Subcutaneous adipose tissue (tissue), 4 donors: Measurements from ENCODE around the gene LHFPL2. TPM values are rescaled to one million over a fixed set of nuclear protein-coding genes. Genes with fewer than 3 reads are reported as not detected.

ENCODE experiments used
- total RNA-seq, 4 donors: library from RNA; depleted of rRNA; stranded (reverse); fragments of >200 nt; gene quantifications; one replicate each; pipeline ENCODE4 v1.1.0, GENCODE V29; 2016
- TF ChIP-seq, protein P1 (sequence below): fragments of 450-650 bp; IDR thresholded peaks from one replicate; pipeline ENCODE4 v1.5.1; 2016; ENCODE audit warnings: low read depth, mild to moderate bottlenecking, control low read depth, antibody characterized with exemption, moderate library complexity

The LHFPL2 gene
- total RNA-seq, 4 donors from 2014 or later: 18.5 to 104 (median 30.0) TPM

DNA sequence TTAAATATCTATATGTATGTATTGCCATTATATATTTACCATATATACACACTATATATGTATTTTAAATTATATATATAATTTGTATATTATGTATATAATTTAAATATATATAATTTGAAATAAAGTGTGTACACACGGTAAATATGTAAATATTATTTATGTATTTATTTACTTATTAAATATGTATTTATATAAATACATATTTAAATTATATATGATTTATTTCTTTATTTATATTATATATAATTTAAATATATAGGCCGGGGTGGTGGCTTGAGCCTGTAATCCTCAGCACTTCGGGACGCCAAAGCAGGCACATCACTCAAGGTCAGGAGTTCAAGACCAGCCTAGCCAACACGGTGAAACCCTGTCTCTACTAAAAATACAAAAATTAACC, 31.3 kb upstream of the LHFPL2 start:
- TF ChIP-seq, protein P1, sequence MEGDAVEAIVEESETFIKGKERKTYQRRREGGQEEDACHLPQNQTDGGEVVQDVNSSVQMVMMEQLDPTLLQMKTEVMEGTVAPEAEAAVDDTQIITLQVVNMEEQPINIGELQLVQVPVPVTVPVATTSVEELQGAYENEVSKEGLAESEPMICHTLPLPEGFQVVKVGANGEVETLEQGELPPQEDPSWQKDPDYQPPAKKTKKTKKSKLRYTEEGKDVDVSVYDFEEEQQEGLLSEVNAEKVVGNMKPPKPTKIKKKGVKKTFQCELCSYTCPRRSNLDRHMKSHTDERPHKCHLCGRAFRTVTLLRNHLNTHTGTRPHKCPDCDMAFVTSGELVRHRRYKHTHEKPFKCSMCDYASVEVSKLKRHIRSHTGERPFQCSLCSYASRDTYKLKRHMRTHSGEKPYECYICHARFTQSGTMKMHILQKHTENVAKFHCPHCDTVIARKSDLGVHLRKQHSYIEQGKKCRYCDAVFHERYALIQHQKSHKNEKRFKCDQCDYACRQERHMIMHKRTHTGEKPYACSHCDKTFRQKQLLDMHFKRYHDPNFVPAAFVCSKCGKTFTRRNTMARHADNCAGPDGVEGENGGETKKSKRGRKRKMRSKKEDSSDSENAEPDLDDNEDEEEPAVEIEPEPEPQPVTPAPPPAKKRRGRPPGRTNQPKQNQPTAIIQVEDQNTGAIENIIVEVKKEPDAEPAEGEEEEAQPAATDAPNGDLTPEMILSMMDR: no peak

- TF ChIP-seq, protein P1: no peak
Measured at GRCh38 chr5:78677777-78678668, 29.5 kb upstream of the LHFPL2 start.

DNA sequence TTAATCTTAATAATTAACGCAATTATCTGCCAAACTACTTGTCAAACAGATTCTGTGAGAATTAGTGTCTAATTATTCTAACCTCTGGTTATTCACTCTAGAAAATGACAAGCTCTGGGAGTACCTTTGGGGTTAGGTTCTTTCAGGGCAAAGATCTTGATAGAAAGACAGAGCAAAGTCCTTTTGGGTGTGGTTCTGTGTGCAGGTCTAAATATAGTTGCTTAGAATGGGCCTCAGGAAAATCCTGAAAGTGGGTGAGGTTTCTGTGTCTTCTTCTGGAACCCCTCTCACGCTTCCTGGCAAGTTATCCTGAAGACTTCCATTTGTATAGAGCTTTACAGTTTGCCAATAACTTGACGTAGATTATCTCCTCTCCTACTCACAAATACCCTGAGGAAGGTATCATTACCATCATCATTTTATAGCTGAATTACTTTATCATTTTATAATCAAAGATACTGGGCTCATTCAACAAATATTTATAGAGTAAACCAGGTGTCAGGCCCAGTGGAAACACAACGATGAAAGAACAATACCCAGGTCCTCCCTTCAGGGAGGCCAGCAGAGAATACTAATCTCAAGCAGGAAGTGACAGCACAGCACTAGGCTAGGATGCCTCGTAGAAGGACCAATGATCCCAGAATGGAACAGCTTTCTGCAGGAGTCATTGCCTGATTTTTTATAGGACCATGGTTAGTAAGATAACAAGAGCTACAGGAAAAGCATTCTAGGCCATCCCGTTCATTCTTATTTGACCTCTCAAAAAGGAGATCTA, 27.6 kb upstream of the LHFPL2 start:
- TF ChIP-seq, protein P1: no peak

- TF ChIP-seq, protein P1: no peak
Measured at GRCh38 chr5:78672154-78672553, 23.6 kb upstream of the LHFPL2 start.

- TF ChIP-seq, protein P1: no peak
Measured at GRCh38 chr5:78671609-78672008, 23.0 kb upstream of the LHFPL2 start.

DNA sequence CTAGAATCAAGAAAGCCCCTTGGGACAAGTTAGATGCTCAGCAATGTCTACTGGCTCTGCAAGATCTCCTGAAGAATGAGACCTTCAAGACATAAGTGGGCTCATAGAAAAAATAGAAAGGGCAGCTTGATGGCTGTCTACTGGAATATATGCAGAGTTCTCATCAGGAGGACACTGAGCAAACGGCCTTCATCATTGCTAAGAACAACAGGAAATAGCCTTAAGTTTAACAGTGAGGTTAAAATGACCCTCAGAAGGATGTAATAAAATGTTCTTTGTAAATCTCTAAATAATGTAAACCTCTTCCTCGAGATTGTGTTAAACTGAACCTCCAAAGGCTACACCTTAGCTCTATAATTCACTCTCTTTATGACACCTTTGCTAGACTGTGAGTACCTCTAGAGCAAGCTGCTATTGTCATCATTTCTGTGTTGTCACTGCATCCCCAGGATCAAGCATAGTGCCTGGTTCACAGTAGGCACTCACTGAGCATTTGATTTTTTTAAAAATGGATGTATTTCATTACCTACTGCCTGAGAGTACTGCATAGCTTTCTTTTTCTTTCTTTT, 22.2 kb upstream of the LHFPL2 start:
- TF ChIP-seq, protein P1: no peak

GRCh38 chr5:78669331-78669730, 20.8 kb upstream of the LHFPL2 start:
- TF ChIP-seq, protein P1: no peak
